Activated CD8-positive, alpha-beta memory T cell treated with anti-CD3 and anti-CD28 coated beads, Interleukin-2, amount 50 U/mL, for 24 hours (primary cell): ENCODE data around the gene FMN1.

ENCODE experiments used
- DNase-seq: peaks from one replicate; pipeline ENCODE4 v3.0.0-alpha.2; 2020; ENCODE audit errors: extremely low read depth

FMN1 gene

DNA sequence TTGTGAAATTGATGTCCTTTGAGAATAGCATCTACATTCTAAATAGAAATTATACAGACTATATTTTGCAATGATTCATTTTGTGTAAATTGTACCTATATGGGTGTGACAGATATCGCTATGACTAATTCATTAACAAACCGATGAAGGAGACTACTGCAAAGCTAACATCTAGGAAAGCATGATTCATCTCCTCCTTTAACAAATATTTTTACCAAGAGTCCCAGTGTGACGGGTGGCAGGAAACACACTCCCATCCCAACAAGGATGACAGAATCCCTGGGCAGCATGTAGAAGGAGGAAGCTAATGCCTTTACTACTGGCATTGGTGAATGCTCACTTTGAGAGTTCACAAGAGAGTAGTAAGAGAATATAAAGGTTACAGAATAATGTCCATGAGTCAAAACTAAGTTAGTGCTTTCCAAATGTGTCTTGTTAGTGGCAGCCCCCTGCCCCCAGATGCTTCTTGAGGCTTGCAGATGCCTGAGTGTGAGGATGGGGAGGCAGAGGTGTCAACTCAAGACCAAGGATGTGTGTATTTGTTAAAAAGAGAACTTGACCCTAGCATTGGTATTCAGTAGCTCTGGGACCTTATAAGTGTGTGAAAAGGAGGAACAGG lies 180.6 kb downstream of the FMN1 start:
- no peak for DNase-seq

DNA sequence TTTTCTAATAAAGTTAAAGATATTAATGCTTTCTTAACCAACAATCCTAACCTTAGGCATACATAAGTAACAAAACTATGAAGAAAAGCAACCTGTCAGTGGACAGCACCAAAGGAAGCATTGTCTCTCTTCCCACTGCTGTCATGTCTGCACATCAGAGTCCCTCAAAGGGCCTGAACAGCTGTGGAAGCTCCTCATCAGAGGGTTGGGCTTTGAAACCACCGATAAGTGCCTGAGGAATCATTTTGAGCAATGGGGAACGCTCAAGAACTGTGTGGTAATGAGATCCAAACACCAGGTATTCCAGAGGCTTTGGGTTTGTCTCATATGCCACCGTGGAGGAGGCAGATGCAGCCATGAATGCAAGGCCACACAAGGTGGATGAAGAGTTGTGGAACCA lies 182.5 kb downstream of the FMN1 start:
- no peak for DNase-seq

DNA sequence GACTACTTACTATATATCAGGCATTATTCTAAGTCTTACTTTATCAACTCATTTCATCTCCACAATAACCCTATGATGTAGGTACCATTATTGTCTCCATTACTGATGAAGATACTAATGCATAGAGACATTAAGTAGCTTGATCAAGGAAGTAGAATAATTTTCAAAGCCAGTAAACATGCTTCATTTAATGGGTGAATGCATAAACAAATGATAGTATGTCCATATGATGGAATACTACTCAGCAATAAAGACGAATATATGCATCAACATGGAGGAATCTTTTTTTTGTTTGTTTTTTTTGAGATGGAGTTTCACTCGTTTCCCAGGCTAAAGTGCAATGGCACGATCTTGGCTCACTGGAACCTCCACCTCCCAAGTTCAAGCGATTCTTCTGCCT lies 184.9 kb downstream of the FMN1 start:
- DNase-seq: no peak

DNA sequence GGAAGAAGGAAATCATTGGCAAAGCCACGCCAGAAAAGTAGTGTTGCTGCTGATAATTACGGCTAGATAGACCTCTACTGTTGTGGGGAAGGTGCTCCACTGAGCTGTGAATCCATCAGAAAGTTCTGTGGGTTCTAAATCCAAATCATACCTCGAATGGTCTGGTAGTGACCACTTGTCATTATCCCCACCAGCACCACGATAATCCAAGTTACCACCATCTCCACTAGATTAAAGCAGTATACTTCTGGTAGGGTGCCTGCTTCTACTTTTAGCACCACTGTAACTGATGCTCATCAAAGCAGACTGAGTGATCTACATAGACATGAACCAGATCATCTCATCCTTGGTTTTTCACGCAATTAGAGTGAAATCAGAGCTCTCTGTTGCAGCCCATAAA lies 185.5 kb downstream of the FMN1 start:
- no peak for DNase-seq

DNA sequence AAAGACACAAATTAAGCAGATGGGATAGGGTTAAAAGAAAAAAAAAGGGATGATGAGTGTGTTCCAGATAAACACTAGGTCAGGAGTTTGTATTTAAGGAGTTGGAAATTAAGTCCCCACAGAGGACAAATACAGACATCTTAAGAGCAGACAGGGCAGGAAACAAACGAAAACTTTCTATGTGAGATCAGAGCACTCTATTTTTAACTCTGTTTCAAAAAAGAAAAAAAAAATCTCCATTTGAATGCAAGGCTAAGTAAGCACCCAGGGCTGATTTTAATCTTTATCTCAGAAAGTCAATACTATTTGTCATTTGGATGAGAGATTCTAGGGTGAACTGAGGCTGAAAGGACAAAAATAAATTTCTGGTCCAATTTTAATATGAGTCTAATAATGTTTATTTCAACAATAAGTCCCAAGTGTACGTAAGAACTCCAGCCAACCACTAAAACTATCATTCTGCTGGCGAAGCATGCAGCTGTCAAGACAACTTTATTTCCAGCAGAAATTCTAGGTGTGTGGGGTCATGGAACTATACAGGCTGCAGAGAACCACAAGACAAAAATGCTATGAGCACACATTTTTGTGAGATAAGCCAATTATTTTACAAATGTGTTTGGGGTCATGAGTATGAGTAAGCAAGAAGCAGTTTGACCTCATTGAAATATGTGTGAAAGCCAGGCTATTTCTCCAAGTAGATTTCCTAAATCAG lies 186.1 kb downstream of the FMN1 start:
- no peak for DNase-seq

DNA sequence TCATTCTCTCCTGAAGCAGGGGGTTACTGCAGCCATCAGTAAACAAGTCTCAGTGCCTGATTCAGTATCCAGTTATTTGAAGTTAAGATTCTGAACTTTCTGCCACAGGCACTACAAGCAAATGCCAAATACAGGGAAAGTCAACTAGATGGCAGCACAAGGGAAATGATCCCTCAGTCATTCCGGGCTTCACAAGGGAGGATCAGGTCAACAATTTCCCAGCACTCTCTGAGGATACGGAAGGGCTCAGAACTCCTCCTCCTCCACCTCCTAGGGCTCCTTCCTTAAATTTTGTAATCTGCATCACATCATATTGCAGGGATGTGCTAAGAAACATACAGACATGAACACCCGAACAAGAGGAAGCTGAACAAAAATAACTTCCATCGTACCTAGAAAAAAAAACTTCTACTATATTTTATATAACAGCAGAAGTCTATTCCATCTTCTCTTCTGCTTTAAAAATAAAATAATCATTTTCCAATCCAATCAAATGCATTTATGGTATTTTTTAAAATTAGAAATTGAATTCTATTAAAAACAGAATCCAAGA lies 187.1 kb downstream of the FMN1 start:
- DNase-seq: no peak

DNA sequence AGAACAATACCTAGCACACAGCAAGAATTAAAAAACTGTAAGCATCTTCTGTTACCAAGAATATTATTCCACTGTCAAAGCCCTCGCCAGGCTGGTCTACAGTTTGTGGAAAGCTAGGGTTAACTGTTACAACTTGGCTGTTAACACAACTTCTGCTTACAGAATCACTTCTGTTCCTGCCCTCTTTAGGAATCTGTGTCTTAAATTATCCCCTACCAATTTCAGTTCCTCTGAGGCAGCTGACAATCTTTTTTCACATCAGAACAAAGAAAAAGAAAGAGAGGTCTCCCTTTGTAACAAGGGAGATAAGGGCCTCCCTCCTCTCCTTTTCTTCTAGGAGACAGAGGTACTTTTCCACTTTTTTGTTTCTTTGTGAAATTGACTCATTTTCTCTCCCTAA lies 188.9 kb downstream of the FMN1 start:
- DNase-seq: no peak

DNA sequence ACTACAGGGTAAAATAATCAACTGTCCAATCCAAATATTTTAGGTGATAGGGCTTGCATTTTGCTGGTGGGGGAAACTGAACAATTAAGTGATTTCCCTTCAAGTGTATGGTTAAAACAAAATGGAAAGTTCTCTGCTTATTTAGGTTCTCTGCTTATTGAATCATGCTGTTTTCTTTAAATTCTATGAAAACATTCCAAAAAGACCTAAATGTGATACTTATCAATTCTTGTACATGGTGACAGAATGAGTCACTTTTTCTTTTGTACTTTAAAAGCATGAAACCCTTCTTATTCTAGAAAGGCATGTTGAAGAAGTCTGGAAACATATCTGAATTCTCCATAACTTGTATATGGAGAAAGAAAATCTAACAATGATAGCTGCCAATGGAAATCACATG lies 192.6 kb downstream of the FMN1 start:
- DNase-seq: no peak

DNA sequence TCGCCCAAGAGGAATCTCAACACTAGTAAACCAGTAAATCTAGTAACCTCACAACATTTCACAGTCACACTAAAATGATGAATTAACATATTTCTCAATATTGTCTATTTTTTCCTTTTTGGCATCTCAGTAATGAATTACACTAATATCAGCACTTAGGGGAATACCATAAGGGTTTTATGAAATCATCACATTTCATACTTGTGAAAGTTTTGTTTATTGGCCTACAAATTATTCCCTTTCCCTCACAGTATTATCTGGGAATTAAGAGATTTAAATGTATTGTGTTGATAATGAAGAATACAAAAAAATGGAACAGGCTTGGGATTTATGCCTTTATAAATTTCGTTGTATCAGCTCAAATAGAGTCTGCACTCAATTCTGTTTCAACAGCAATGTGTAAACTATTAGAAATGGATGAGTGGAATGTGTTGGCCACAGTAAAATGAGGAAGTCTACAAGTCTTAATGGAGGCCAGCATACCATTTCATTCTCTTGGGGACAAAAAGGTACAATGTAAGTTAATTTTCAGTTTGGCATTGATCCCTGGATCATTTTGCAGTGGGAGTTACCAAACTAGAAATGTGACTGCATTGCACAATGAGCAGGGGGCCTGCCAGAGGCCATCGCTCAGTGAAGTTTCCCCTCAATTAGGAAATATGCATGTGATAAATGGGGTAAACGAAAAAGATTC lies 195.4 kb downstream of the FMN1 start:
- DNase-seq: no peak

DNA sequence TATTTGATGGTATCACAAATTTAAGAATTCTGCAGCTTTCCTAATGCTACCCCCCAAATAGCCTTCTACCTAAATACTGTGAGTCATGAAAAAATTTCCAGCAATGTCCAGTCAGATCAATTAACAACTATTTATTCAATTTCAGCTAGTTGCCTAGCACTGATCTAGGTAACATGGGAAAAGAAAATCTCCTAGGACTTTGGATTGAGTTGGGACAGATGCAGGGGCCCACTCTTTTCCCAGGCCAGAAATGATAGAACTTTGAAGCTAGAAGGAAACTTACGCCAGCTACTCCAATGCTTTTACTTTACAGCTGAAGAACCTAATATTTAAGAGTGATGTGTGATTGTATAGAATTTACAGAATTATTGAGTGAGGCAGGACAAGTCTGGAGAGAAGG lies 196.3 kb downstream of the FMN1 start:
- no peak for DNase-seq

DNA sequence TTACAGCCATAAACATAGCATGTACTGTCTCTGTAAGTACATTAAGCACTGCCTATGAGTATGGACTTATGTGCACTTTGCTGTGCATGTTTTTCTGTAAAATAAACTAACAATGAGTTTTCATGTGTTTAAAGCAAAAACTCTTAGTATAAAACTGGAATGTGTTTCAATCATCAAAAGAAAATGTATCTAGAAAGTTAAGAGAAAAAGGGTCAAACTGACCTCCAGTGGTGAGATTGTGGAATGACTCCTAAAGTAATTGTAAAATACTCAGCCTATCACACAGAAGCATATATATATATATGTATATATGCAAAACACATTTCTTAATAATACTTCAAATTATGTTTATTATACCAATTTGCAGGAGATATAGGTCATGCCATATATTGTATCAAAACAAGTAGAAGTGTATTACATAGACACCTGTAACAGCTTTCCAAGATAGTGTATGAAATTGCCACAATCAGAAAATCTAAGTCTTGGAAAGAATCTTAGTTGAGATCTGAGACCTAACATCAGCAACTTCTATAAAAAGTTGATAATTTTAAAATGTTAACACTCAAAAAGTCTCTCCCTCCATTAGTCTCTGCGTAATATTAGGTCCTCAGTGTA lies 199.6 kb downstream of the FMN1 start:
- no peak for DNase-seq

DNA sequence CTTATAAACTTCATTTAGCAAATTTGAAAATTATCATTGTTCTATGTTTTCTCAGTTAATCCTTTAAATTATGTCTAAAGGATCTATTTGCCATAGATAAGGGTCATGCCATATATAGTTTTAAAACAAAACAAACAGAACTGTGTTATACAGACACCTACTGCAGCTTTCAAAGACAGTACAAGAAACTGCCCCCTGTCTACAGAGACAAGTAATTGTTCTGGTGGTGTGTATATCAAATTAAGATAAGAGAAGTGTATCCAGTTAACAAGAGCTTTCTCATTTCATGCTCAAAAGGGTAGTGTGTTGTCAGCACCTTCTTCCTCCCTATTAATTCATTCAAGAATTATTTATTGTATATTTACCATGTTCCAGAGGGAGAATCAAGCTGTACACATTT lies 201.2 kb downstream of the FMN1 start:
- DNase-seq: no peak

DNA sequence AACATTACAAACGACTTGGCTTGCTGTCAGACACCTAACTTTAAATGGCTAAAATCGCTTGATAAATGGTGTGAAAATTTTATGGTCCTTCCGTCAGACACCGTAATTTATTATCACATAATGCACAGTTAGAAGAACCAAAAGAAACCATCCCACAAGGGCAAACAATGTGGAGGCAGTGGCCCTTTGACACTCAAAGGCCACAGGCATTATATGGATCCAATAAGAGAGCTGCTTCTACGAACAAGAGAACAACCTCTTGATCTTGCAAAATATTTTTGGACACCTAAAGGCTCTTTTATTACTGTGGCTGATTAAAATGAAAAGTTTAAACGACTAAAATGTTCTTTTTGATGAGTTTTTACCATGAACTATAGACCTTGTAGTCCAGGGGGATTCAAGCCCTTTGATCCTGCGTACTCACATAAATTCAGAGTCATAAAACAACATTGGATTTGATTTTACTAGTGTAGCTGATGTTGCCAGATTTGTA lies 202.8 kb downstream of the FMN1 start:
- no peak for DNase-seq

DNA sequence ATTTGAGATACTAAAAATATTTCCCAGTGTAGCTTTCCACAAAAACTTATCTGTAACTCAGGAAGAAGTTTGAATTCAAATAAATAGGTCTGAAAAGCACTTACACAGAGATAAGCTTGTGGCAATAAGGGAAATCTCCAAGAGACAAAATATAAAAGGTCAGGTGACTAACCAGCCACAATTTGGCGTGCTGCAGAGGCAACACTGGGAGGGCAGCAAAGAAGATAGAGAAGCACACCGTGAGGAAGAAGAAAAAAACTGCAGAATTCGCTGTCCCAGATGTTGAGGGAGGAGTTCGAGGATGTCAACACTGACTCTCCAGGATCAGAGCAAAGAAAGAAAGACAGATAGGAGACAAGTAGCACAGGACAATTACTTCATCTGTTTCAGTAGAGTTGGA lies 204.4 kb downstream of the FMN1 start:
- no peak for DNase-seq

DNA sequence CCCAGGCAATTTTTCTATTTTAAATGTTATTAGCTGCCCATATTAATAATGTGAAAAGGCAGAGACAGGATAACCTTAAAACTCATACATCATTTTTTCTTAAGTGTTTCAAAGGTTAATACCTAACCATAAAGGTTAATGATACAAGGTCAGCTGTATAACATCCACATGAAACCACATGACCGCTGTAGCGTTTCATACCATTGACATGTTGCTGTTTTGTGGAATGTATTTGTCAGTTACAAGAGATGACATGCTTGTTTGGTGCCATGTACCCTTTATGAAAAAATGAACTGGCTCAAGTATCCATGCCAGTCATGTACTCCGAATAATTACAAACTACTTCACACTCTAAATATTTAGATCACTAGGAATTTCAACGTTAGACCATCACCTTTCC lies 207.4 kb downstream of the FMN1 start:
- no peak for DNase-seq

DNA sequence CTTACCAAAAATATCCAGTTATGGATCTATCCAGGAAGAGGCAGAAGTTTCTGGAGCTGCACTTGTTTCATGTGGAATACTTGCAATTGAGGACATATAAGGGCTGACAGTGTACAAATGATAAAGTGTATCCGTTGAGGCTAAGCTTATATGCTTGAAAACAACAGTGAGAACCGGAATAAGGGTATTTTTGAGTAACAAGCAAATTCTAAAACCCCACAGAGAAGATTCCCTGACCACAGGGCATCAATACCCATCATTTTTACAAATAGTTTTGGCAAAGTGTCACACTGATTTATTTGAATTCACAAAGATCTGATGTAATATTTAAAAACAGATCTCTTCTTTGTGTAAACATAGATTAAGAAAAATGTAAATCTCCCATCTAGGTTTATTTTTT lies 208.4 kb downstream of the FMN1 start:
- DNase-seq: no peak

DNA sequence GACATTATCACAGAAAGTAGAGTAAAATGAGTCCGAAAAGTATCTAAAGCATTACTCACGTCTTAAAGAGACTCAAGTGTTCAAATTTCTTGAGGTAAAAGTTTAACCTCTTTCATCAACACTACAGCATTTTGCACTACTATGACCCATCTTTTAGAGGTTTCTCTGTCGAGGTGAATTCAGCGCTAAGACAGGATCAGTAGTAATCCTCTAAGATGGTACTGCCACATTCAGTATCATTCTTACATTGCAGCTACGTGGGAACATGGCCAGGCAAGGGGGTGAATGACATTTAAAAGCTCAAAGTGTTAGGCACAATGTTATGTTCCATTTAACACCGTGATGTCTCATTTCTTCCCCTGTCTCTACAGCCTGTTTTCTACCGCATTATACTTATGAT lies 210.8 kb downstream of the FMN1 start:
- no peak for DNase-seq

DNA sequence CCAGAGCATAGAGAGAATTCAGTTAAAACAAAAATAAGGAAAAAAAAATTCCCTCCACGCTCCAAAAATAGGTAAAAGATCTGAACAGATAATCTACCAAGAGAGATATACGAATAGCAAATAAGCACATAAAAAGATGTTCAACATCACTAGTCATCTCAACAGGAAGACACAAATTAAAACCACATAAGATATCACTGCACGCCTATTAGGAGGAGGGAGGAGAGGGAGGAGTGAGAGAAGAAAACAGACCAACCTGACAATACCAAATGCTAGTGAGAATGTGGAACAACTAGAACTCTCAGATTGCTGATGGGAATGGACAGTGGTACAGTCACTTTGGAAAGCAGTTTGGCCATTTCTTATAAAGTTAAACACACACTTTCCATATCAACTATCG lies 212.5 kb downstream of the FMN1 start:
- no peak for DNase-seq

DNA sequence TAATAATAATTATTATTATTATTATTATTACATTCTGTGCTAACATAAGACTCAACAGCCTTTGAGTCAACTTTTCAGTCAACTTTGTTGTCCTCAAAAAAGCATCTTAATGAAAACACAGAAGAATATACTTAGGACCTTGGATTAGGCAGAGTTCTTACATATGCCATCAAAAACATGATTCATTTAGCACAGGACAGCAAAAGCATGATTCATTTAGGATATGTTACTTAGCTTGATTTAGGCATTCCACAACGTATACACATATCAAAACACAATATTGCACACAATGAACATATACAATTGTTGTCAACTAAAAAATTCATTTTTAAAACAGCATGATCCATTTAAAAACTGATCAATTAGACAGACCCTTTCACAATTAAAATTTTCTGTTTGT lies 213.0 kb downstream of the FMN1 start:
- no peak for DNase-seq

DNA sequence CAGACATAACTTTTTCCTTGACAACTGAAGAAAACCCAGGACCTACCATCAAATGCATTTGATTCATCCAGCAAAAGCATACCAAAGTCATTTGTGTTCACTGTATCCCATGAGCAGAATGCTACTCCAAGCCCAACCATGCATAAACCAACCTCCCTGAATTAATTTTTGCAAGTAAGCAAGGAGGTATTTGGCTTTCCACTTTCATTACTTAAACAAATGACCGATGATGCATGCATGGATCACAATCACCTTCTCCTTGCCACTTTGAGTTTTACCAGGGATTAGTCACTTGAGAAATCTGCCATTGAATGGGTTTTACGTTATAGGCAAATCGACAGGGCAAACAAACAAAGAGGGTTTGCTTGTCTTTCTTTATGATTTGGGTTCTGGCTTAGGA lies 214.8 kb downstream of the FMN1 start:
- no peak for DNase-seq

DNA sequence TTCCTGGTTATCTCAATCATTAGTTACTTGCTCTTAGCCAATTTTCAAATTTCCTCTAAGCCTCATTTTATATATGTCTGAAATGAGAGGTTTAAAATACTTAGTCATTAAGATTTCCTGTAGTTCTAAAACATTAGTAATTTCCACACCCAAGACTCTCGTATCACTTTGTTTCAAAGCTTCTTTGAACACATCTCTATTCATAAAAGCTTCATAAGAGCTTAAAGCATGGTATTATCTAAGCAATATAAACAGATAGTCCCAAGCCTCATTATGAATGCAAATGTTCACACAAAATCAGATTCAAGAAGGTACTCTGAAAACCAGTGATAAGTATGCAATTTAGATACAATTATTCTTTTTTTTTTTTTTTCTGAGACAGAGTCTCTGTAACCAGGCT lies 217.0 kb downstream of the FMN1 start:
- no peak for DNase-seq

DNA sequence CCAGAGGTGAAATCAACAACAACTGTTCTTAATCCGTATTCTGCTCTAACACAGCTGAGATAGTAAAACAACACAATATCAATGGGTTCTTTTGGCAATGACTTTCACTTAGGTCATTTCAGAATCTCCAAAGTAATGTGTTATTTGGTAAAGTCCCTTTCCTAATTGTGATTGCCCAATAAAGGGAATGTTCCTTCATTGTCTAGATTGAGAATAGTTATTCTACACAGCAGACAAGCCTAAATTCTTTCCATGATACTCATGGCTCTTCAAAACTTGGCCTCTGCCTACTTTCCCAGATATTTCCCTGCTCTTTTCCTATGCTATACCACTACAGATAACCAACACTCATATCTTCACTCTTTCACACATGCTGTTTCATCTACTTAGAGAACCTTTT lies 219.8 kb downstream of the FMN1 start:
- DNase-seq: no peak

DNA sequence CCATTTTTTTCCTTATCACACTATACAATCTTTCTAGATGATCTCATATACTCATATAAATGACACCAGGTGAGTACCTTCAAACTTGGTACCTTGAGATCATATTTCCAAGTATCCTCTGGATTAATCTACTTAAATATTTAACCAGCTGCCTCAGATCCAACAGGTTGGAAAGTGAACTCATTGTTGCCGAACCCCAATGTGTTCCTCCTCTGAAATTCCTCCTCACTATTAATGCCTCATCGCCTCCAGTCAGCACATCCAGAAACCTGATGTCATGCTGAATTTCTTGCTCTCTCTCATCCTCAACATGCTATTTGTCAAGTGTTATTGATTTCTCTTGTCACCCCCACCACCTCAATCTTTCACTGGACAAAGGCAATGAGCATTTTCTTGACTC lies 221.8 kb downstream of the FMN1 start:
- no peak for DNase-seq
